Activated CD4-positive, alpha-beta T cell treated with anti-CD3 and anti-CD28 coated beads, Interleukin-2, amount 50 U/mL, for 24 hours (primary cell): ENCODE measurements around the gene MAP6.
"Not testable (repeated sequence)": the region's sequence is repeated elsewhere in the genome, so short reads cannot be mapped to it uniquely, and the experiment has no call there.

Experiments
- DNase-seq, 2 donors: peaks; one replicate each; pipeline ENCODE4 v3.0.0-alpha.2; 2020; ENCODE audit warnings: low read depth in 1 of 2, low spot score in 1 of 2

The MAP6 gene

DNA sequence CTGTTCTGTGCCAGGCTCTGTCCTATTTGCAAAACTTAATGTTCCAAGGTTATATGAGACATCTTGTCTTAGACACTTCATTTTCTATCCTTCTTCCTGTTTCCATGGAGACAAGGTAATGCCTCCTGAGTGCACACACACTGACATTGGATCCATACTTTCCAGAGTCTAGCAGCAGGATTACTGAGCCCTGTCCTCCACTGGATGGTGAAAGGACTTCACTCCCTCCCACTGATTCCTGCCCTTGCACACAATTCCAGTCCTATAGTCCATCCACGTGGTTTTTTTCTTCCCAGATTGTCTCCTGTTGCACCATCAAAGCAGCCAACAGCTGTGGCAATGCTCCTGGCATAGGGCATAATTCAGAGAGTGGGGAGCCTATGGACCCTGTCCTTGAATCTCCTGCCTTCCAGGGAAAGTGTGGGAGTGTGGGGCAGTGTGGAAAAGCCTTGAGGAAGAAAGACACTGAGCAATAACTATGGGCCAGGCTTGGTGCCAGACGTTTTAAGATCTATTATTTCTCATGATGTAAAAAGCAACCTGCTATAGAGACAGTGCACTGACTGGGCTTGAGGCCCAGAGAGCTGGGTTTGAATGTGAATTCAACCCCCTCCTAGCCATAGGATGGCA is 75.4 kb downstream of the MAP6 start:
- DNase-seq: no peak

DNA sequence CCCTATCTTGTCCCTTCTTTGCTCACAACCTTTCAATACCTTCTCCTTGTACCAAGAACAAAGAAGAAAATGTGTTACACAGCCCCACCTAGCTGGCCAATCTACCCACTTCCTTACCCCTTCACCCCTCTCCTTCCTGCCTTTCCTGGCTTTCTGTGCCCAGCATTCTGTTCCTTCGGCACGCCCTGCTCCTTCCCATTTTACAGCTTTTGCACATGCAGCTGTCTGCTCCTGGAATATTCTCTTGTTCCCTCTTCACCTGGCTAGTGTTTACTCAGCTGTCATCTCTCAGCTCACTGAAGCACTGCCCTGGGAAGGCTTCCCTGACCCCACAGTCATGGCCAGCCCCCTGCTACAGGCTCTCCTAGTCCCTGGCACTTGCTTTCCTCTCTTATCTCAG is 76.1 kb downstream of the MAP6 start:
- DNase-seq: no peak

DNA sequence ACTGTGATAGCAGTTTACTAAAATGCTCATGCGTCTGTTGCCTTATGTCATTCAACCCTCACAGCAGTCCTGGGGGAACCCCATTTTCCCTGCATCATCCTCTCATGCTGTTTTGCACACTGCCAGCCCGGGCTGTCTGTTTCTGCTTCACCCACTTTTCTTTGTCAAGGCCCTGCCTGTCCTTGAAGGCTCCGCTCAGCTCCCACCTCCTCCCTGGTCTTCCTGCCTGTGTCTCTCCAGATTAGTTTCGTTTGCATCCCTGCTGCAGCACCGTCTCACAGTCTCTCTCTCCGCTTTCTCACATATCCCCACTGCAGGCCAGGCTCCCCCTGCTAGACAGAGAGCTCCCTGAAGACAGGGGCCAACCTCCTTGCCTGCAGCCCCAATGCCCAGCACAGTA is 76.9 kb downstream of the MAP6 start:
- DNase-seq: no peak

DNA sequence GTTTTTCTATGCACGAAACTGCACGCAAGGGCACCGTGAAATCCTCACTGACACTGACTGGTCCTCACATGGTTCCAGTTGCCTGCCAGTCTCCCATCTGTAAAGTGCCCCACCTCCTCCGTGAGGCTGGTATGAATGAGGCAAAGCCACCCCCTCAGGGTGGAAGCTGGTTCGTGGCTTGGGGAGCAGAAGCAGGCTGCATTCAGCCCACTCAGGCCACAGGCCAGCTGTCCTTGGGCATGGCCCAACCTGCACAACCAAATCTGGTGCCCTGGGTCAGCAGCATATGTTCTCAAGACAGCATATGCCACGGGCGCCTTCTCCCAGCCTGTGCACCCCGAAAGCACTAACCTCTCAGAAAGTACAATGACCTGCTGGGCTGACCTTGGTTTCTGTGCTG is 77.5 kb downstream of the MAP6 start:
- DNase-seq: no peak

DNA sequence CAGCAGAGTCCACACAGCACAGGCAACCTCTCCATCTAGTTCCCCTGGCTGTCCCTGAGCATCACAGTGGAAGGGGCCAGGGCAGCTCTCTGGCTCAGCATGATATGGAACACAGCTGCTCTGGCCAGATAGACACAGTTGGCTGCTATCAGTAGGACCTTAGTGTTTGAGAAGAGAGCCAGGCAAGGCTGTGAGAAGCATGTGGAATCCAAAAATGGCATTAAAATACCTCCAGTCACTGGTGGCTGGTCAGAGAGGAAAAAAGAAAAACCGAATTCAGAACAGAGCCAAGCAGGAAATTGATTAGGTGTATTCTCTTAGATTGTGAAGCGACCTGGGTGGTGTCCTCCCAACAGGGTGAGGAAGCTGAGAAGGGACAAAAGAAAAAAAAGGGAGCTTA is 78.9 kb downstream of the MAP6 start:
- DNase-seq: no peak

DNA sequence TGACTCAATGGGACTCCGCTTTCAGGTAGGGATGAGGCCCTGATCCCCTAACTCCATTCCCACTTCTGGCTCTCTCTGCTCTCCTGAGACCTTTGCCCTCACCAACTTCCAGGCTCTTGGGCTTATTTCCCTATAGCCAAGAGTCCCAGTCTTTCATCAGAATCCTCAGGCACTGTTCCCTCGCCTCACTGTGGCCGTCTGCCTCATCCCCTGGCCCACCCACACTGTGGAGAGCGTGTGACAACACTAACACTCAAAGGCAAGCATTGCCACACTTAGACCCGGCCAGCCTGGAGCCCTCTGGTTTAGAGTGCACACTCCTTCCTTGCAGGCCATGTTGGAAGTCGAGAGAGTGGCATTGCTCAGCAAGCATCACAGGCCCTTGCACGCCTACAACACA is 79.8 kb downstream of the MAP6 start:
- no peak for DNase-seq

DNA sequence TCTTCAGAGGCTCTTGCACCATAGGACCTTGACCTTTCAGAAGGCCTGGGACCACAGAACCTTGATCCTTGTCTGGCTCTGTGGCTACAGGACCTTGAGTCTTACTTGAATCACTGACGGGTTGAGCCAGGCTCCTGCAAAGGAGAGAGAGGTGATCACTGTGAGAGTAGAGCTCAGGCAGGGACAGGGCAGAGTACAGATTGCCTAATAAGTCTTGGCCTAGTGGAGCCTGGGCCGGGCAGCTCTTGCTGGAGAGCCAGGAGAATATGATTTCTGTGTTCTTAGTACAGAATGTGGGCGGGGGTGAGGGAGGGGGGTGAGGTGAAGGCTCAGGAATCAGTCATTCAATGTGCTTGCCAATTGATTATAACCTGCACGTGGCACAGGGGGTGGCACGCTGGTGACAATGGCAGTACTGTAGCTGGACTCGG is 80.8 kb downstream of the MAP6 start:
- DNase-seq: no peak

DNA sequence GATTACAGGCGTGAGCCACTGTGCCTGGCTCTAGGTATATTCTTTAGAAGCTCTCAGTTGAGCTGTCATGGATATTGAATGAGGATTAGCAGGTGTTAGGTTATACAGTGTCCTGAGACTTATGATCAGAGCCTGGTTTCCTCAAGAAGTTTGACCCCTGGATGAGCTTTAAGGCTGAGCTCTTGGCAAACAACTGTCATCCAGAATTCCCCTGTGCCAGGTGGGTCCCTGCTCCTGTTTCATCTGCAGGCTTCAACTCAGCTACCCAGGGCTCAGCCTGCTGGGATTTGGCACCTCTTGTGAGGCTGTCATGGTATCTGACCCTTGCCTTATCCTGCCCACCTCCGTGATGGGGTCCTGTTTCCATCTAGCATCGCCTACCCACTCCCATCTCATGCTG is 82.4 kb downstream of the MAP6 start:
- no peak for DNase-seq

DNA sequence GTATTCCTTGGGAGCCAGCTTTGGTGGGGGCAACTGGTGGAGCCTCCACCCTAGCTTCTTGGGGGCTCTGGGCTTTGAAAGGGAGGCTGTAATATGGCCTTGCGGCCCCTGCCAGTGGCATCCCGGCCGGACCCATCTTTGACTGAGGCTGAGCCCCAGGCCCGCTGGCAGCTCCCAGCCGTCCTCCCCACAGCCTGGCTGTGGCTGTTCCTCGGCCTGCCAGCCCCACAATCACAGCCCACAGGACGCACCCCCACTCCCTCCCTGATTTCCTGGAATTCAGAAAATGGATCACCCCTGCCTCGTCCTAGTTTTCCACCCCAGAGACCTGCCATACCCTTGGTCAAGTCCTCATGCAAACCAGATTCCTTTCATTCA is 83.6 kb downstream of the MAP6 start:
- DNase-seq: no peak

DNA sequence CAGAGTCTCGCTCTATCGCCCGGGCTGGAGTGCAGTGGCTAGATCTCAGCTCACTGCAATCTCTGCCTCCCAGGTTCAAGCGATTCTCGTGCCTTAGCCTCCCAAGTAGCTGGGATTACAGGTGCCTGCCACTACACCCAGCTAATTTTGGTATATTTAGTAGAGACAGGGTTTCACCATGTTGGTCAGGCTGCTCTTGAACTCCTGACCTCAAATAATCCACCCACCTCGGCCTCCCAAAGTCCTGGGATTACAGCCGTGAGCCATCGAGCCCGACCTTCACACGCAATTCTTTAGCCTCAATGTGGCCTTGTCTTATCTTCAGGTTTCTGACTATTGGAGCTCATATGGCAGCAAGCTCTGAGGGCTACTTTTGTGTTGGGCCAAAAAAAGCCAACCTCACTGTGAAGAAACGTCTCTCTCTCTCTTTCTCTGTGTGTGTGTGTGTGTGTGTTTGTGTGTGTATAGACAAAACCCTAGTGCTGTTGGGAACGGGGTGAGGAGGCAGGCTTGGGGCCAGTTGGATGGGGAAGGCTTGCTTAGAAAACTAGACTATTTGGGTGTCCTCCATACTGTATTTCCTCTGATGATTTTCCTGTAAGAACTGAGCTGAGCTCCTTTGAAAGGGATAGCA is 84.1 kb downstream of the MAP6 start:
- DNase-seq: not testable (repeated sequence)

DNA sequence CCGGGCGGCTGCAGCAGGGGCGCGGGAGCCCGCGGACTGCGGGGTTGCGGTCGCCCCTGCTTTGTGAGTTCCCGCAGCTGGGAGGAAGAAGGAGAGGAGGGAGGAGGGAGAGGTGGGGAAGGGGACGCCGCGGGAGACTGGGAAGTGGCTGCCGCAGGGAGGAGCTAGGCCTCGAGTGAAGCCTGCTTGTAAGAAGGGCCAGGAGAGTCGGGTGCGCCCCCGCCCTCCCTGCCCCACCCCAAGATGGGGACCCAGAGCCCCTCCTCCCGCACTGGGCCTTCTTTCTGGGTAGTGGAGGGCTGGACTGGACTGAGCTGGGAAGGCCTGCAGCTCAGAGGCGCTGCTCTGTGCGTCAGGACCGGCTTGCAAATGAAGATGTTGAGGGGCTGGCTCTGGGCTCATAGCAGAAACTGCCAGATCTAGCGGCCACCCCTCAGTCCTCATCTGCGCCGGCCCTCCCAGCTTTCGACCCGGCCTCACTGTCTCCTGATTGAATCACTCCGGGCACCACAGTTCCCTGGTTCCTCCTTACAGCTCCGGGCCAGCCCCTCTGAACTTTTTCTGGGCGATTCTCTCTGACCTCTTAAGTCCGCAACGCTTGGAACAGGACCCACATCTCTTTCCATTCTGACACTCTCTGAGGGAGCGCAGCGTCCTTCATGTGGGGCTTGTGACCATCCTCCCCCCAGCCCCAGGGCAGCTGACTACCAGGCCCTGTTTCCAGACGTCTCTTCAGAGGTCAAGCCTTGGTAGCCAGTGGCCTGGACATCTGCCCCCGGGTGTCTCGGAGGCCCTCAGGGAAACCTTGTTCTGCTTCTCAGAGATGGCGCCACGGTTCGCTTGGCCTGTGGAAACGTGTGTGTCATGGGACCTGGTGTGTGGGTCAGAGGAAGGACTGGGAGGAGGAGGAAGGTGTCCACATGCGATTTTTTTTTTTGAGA is 84.8 kb downstream of the MAP6 start:
- no peak for DNase-seq

DNA sequence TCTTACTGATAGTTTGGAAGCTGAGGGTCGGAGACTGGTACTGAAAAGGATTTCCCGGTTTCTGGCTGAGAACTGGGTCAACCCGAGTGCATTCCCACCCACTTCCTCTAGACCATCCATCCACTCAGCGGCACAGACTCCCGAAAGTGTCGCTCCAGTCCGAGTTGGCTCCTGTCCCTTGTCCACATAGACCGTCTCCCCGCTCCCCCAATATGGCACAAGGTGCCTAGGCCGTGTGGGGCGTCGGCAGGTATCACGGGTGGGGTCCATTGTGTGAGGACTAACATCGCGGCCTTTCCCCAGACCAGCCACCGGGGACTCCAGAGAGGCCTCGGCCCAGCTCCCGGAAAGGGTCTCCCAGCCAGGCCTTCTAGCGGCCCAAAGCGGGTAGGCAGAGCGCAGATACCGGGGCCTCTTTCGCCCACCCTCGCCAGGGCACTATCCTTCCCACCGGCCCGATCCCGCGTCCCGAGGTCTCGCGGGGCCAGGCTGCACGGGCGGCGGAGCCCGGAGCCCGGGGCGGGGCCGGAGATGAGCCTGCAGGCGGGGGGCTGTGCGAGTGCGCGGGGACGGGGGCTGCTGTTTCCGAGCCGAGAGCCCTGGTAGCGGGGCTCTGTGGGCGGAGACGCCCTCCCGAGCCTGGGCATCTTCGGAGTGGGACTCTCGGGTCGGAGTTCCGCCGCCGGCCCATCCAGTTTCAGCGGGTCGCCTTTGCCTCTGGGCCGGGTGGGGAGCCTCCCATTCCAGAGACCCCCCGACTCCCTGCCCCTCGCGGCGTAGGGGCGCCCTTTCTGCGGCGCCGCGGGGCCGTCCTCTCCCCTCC is 85.7 kb downstream of the MAP6 start:
- DNase-seq: peak in 1 of 2 donors; percentile 42

DNA sequence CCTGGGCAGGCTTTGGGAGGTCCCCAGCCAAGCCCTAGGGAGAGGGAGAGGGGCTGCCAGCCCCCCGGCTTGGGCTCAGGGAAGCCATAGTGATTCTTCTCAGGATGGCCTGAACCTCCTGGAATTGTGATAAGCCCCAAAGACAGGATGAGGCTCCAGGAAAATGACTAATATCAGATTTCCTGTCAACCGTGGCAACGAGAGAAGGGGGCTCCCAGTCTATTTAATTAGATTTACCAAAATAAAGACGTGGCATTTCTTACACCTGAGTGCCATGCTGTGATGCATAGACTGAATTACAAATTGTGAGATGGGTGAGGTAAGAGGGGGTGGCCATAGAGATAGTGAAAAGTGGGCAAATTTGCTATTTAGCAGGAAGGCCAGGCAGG is 86.3 kb downstream of the MAP6 start:
- no peak for DNase-seq

DNA sequence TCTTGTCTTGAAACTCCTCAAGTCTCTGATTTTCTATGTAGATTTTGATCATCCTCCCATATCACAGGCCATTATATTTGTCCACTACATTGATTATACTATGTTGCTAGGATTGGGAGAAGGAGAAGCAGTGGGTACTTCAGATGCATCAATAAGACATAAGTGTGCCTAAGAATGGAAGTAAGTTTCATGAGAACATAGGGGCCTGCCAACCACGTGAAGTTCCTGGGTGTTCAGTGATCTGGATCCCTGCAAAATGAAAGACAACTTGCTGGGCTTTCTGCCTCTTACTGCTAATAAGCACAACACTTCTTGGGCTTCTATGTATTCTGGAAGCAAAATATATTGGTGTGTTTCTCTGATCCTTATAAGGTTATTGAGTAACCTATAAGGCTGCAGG is 89.0 kb downstream of the MAP6 start:
- DNase-seq: no peak

DNA sequence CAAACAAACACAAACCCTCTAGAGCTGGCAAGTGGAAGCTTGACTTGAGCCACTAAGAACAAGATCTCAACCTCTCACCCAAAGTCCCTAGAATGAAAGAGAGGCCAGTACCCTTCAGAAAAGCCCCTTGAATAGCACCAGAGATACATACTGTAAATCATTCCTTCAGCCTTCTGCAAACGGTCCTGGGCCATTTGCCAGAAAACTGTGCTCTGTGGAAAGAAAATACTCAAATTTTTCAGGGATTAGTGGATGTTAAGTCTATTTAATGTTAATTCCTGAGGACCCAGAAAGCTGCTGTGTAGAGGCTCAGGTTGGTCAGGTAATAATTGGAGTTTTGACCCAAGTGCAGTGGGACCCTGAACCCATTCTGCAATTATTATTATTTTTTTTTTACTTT is 89.9 kb downstream of the MAP6 start:
- DNase-seq: no peak

DNA sequence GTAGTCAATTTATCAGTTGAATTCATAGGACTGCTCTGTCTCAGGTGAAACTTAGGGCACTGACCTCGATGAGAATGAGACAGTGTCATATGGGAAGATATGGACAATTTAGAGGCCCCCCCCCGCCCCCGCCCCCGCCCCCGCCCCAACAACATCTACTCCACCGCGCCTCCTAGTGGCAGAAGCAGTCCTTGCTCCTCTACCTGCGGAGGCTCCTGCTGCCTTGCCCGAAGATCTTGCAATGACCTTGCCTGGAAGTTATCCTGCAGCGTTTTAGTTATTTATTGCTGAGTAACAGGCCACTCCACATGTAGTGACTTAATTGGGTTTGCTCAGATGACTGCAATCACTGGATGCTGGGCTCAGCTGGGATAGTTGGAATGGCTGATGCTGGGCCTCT is 91.6 kb downstream of the MAP6 start:
- DNase-seq: peak; percentile 22 to 34

DNA sequence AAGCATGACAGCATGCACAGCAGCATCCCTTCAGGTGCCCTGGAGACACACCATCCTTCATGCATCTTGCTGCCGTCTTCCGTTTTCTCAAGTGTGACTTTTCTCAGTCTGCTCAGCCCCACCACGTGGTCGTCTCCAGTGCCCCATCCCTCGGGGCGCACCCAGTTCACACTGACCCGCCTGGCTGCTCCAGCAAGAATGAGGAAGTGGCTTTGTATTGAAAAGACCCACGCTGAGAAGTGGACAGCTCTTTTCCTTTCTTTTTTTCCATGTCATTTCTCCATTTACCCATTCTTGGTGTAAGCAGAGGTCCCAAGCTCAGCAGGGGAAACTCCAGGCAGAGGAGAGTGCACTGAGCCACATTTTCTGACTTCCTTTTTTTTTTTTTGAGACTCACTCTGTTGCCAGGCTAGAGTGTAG is 92.3 kb downstream of the MAP6 start:
- DNase-seq: no peak

DNA sequence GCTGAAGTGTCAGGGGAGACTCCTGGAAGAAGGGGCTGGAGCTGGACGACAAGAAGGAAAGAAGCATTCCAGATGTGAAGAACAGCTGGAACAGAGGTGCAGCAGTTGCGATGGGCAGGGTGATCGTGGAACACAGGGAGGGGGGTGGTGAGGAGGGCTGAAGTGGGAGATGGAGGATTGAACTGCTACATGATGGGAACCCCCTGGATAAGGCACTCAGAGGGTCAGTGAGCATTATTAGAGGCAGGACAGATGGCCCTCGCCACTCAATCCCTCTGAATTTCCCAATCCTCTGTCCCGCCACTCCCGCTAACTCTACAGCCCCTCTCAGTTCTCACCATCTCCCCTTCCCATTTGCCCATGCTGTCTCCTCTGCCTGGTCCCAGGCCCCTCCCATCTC is 92.8 kb downstream of the MAP6 start:
- no peak for DNase-seq

DNA sequence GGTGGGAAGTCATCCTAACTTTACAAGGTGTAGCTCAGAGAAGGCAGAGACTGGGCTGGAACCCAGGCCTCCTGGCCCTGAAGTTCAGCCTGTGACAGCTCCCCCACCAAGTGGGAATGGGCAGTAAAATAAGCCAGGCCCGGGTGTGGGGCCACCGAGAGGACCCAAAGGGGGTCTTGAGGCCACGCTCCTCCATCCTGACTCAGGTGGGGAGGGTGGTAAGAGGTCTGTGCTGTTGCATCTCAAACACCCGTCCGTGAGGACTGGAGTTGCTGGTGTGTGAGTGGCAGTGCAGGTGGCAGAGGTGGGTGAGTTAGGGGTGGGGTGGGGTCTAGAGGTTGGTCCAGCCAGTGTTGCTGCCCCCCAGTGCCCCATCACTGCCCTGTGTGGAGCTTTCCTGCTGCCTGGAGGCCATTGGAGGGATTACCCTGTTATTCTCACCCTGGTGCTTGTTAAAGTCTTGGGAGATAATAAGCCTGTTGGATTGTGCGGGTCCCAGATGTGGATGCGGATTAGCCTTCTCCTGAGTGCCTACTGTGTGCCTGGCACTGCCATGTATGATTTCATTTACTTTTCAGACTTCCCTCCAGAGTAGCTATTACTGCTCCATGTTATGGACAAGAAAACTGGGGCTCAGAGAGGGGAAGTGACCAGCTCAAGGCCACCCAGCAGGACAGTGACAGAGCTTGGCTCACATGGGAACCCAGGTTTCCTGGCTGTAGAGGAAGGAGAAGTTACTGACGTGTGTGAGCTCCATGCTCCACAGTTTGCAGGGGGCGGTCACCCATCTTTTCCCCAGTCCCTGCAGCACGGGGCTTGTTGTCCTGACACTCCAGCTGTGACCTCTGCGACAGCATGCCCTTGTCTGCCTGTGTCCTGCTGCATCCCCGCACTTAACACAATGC is 93.9 kb downstream of the MAP6 start:
- no peak for DNase-seq

DNA sequence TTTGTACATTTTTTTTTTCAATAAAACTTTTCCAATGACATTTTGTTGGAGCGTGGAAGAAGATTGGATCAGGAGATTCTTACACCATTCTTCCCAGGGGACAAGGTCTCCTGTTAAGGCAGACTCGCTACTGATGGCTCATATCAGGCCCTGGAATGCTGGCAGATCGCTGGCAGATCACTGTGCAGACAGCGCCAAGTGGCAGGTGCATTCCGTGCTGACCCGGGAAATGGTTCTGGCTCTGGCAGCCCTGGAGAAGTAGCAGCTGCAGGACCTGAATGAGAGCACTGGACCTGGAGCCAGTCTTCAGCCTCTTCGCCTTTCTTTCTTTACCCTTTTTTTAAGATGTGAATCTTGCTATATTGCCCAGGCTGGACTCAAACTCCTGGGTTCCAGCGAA is 96.1 kb downstream of the MAP6 start:
- no peak for DNase-seq
